ENCODE measurements around the gene PM20D1.
"Not testable (repeated sequence)": the region's sequence is repeated elsewhere in the genome, so short reads cannot be mapped to it uniquely, and the experiment has no call there.

The PM20D1 gene, protein sequence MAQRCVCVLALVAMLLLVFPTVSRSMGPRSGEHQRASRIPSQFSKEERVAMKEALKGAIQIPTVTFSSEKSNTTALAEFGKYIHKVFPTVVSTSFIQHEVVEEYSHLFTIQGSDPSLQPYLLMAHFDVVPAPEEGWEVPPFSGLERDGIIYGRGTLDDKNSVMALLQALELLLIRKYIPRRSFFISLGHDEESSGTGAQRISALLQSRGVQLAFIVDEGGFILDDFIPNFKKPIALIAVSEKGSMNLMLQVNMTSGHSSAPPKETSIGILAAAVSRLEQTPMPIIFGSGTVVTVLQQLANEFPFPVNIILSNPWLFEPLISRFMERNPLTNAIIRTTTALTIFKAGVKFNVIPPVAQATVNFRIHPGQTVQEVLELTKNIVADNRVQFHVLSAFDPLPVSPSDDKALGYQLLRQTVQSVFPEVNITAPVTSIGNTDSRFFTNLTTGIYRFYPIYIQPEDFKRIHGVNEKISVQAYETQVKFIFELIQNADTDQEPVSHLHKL

DNA sequence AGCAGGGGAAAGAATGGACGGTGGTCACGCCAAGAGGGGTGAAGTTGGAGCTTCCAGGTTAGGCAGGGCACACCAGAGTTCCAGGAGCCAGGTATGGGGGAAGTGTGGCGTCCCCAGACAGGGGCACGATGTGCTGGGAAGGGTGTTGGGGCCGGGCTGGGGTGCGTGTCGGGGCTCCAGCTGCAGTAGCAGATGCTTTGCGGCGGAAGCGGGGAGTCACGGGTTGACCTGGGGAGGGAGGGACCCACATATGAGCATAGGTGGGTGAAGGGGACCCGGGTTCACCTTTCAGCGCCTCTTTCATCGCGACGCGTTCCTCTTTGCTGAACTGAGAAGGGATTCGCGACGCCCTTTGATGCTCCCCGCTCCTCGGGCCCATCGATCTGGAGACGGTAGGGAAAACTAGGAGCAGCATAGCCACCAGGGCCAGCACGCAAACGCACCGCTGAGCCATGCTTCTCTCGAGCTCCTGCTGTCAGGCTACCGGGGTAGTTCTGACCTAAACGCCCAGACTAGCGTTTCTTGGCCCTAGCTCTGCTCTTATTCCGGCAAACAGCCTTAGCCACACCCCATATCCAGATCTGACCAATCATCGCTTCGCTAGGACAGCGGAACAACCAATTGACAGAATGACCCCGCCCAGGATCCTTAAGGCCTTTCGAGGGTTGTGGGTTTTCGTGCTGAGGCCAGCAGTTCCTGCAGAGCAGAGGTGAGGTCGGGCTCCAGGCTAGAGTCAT is at the start of gene PM20D1:
Gene PM20D1, minus strand, starts transcription at position 514 of the 737 bp plus-strand sequence. Its CDS starts 60 bp downstream, at position 454.
- no peak within 1 kb of the TSS for H3K4me3 ChIP-seq (ENCODE audit: low read depth, low read length)
- TF ChIP-seq, protein P1, sequence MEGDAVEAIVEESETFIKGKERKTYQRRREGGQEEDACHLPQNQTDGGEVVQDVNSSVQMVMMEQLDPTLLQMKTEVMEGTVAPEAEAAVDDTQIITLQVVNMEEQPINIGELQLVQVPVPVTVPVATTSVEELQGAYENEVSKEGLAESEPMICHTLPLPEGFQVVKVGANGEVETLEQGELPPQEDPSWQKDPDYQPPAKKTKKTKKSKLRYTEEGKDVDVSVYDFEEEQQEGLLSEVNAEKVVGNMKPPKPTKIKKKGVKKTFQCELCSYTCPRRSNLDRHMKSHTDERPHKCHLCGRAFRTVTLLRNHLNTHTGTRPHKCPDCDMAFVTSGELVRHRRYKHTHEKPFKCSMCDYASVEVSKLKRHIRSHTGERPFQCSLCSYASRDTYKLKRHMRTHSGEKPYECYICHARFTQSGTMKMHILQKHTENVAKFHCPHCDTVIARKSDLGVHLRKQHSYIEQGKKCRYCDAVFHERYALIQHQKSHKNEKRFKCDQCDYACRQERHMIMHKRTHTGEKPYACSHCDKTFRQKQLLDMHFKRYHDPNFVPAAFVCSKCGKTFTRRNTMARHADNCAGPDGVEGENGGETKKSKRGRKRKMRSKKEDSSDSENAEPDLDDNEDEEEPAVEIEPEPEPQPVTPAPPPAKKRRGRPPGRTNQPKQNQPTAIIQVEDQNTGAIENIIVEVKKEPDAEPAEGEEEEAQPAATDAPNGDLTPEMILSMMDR (IDR thresholded peaks at IDR 0.05; ENCODE audit: low read depth, low read length), result no peak

DNA sequence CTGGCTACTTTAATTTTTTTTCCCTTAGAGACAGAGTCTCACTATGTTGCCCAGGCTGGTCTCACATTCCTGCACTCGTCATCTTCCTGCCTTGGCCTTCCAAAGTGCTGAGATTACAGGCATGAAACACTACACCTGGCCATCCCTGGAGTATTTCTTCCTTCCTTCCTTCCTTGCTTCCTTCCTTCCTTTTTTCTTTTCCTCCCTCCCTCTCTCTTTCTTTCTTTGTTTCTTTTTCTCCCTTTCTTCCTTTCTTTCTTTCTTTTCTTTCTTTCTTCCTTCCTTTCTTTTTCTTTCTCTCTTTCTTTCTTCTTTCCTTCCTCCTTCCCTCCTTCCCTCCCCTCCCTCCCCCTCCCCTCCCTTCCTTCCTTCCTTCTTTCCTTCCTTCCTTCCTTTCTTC is 46.4 kb upstream of the PM20D1 start:
- TF ChIP-seq, protein P1 (IDR thresholded peaks at IDR 0.05; ENCODE audit: low read depth, low read length), result no peak

DNA sequence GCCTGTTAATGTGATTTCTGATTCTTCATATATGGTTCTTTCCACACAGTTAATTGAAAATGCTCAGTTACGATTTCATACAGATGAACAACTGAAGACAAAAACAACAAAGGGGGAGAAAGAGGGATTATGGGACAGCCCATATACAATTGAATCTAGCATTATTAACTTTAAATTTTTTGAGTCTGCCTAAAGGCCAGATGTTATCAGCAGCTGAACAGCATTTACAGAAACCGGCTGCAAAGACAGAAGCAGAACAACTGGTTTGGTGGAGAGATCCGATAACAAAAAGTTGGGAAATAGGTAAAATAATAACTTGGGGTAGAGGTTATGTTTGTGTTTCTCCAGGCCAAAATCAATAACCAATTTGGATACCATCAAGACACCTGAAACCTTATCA is 44.2 kb upstream of the PM20D1 start:
- H3K4me3 ChIP-seq (ENCODE audit: low read depth, low read length), result not testable (repeated sequence)

More for the DNA sequence above, 46.4 kb upstream of the PM20D1 start:
- no peak overlapping the region for H3K4me3 ChIP-seq (ENCODE audit: low read depth, low read length)

DNA sequence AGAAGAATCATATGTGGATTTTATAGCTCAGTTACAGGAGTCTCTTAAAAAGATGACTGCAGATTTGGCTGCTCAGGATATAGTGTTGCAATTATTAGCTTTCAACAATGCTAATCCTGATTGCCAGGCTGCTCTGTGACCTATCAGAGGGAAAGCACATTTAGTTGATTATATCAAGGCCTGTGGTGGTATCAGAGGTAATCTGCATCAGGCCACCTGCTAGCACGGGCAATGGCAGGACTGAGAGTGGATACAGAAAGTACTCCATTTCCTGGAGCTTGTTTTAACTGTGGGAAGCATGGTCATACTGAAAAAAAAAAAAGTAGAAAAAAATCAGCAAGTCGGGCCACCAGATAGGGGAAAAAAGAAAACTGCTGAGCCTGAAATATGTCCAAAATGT is 42.2 kb upstream of the PM20D1 start:
- H3K4me3 ChIP-seq (ENCODE audit: low read depth, low read length), result not testable (repeated sequence)

DNA sequence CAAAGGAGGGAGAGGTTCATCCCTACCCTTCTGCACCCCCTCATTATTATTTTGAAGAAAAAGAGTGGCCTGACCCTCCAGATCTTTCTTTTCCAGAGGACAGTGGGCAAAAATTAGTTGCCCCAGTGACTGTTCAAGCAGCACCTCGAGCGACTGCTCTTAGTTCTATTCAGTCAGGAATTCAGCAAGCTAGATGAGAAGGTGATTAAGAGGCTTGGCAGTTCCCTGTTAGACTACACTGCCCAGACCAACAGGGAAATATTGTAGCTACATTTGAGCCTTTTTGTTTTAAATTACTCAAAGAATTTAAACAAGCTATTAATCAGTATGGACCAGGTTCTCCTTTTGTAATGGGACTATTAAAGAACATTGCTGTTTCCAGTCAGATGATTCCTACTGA is 41.5 kb upstream of the PM20D1 start:
- not testable (repeated sequence) for H3K4me3 ChIP-seq (ENCODE audit: low read depth, low read length)

DNA sequence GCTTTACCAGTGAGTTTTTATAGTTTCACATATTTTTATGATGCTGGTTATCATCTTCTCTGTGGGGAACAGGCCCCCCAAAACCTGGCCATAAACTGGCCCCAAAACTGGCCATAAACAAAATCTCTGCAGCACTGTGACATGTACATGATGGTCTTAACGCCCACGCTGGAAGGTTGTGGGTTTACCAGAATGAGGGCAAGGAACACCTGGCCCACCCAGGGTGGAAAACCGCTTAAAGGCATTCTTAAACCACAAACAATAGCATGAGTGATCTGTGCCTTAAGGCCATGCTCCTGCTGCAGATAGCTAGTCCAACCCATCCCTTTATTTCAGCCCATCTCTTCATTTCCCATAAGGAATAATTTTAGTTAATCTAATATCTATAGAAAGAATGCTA is 40.7 kb upstream of the PM20D1 start:
- H3K4me3 ChIP-seq (ENCODE audit: low read depth, low read length), result not testable (repeated sequence)

DNA sequence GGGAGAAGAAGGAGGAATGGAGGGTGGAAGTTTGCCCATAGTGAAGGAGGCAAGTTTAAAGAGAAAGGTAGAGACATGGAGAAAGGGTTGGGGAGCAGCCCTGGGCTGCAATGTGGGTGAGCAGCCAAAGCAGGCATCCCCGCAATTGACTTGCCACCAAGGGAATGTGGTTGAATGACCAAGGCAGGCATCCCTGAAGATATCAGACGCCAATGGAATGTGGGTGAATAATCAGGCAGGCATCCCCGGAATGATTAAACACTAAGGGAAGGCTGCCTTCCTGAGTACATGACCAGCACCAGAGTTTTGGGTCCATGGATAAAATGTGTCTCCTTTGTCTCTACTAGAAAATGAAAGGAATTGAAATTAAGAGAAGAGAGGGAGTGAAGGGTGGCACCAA is 39.8 kb upstream of the PM20D1 start:
- not testable (repeated sequence) for H3K4me3 ChIP-seq (ENCODE audit: low read depth, low read length)

DNA sequence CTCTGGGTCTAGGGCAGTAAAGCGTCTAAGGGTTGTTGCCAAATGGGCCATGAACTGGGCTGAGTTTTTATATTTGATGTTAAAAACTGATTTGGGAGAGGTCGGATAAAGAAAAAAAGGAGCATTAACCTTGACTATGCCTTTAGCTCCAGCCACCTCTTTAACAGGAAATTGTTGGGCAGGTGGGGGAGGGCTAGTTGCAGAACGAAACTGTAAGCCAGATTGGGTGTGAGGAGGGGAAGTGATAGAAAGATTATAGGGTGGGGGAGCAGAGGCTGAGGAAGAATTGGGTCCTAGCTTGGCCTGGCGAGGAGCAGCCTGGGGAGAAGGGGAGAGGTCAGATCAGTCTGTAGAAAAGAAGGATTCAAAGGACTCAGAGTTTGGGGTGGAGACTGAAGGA is 39.1 kb upstream of the PM20D1 start:
- H3K4me3 ChIP-seq (ENCODE audit: low read depth, low read length), result not testable (repeated sequence)

DNA sequence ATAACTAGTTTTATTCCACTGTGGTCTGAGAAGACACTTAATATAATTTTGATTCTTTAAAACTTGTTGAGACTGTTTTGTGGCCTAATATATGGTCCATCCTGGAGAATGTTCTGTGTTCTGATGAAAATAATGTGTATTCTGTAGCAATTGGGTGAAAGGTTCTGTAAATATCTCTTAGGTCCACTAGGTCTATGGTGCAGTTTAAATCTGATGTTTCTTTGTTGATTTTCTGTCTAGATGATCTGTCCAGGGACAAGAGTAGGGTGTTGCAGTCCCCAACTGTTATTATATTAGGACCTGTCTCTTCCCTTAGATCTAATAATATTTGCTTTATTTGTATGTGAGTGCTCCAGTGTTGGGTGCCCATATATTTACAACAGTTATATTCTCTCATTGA is 33.9 kb upstream of the PM20D1 start:
- TF ChIP-seq, protein P1 (IDR thresholded peaks at IDR 0.05; ENCODE audit: low read depth, low read length), result no peak
- H3K4me3 ChIP-seq (ENCODE audit: low read depth, low read length), result no peak overlapping the region

DNA sequence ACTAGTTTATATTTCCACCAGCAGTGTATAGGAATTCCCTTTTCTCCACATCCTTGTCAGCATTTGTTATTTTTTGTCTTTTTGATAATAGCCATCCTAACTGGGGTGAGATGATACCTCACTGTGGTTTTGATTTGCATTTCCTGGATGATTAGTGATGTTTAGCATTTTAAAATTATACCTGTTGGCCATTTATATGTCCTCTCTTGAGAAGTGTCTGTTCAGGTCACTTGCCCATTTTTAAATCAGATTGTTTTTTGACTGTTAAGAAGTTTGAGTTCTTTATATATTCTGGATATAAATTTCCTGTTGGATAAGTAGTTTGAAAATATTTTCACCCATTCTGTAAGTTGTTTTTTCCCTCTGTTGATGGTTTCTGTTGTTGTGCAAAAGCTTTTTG is 31.0 kb upstream of the PM20D1 start:
- TF ChIP-seq, protein P1 (IDR thresholded peaks at IDR 0.05; ENCODE audit: low read depth, low read length), result no peak
- H3K4me3 ChIP-seq (ENCODE audit: low read depth, low read length), result no peak overlapping the region

Data from WI38 (cell line).